ENCODE measurements around the gene TRAPPC14.
"Not testable (repeated sequence)": the region's sequence is repeated elsewhere in the genome, so short reads cannot be mapped to it uniquely, and the experiment has no call there.

The TRAPPC14 gene

DNA sequence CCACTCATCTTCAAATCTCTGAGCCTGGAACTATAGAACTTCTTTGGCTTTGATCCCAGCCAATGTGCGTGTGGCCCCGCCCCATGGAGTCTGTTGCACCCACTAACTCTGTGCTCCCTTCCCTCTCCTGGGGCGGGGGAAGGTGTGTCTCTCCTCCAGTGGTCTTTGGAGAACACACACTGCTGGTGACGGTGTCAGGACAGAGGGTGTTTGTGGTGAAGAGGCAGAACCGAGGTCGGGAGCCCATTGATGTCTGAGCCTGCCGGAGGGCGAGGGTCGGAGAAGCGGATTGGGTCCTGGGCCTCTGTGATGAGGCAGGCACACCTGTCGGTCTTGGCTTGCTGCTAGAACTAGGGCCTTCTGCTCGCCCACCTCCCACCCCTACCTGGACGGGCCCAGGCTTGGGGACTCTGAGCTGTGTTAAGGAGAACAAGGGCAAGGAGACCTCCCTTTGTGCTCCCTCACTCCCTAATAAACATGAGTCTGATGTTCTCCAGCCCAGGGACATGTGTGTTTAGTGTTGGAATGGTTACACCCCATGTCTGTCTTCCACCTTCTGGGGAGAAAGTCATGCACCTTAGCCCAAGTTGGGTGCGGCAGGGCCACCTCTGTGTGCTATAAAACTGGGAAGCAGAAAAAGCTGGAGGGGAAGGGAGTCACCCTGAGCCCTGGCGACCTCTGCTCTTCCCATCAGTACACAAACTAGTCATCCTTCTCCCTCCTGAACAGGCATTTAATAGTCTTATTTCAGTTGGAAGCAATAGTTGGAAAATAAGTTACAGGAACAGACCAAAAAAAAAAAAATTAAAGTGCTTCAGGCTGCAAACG lies 4.6 kb downstream of the TRAPPC14 start:
- no peak for DNase-seq (ENCODE audit: low read depth)

DNA sequence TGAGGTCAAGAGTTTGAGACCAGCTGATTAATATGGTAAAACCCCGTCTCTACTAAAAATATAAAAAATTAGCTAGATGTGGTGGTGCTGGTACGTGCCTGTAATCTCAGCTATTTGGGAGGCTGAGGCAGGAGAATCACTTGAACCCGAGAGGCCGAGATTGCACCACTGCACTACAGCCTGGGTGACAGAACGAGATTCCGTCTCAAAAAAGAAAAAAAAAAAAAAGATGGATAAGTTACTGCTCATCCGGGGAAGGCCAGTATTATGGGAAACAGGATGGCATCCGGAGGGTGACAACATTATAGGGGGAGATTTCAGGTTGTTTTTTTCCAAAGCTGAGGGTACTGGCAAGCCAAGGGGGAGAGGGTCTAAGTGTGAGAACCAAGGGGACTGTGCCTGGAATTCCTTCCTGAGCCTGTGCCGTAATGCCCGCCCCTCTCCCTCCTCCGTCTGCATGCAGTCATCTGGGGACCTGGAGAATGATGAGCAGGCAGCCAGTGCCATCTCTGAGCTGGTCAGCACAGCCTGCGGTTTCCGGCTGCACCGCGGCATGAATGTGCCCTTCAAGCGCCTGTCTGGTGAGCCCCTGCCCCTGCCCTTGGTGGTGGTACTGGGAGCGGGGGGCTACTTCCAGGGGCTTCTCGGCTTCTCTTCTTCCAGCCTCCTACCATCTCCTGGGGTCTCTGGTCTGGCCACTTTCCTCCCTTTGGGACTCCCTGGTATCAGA lies 5.4 kb downstream of the TRAPPC14 start:
- DNase-seq (ENCODE audit: low read depth), result no peak

DNA sequence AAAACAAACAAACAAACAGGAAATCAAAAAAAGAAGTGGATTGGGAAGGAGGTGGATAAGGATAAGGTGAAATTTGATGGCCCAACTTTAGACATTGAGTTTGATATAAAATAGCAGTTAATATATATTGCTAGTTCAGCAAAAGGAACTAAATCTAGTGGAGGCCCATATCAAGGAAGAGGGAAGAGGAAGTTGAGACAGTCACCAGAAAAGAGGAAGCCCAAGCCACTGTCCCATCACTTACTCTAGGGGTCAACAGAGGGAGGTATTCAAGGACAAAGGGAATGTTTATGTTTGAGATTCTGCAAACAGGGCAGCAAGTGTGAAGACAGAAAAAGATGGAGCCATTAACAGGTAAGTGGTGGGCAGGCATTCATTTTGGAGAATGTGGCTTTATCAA lies 6.1 kb downstream of the TRAPPC14 start:
- DNase-seq (ENCODE audit: low read depth), result no peak

DNA sequence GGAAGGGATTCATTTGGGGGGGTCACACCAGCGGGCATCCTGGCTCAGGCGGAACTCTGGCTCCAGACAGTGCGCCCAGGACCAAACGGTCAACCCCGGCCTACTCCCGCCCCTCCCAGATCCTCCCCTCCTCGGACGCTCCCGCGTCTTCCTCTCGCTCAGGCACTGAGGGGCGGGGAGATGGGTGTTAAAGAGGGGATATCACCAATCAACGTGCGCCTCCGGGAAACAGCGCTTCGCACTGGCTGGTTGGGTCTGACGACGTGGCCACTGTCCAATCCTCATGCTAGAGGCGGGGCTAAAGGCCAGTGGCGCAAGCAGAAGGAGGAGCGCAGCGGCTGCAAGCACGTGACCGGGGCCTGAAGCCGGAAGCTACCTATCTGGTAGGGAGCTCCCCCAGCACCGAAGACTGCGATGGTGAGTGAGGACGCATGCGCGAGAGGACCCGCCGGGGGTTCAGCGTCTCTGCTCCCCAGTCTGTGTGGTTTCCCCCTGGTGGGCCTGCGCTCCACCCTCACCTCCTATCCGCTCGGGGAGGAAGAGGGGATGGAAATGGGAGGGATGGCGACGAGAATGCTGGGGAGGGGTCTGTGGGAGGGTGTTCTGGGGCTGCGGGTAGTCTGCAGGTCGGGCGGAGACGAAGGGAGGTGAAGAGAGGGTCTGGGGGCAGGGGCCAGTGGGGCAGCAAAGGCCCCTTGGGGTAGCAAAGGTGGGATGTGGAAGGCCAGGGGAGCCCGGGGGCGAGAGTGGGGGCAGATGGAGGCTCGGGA lies 9.8 kb downstream of the TRAPPC14 start, which contains the start of gene LAMTOR4:
Gene LAMTOR4, plus strand, starts transcription at position 360 of the 770 bp plus-strand sequence. Its CDS starts 55 bp downstream, at position 415.
- peak; percentile 98 for DNase-seq (ENCODE audit: low read depth)

DNA sequence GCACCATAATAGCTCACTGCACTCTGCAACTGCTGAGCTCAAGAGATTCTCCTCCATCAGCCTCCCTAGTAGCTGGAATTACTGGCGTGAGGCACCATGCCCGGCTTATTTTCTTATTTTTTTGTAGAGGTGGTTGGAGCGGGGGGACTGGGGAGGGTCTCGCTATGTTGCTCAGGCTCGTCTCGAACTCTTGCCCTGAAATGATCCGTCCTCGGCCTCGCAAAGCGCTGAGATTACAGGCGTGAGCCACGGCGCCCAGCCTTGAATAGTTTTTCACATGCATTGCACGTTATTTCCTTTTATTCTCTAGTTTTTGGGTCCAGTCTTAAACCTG lies 10.3 kb downstream of the TRAPPC14 start:
- no peak for DNase-seq (ENCODE audit: low read depth)

DNA sequence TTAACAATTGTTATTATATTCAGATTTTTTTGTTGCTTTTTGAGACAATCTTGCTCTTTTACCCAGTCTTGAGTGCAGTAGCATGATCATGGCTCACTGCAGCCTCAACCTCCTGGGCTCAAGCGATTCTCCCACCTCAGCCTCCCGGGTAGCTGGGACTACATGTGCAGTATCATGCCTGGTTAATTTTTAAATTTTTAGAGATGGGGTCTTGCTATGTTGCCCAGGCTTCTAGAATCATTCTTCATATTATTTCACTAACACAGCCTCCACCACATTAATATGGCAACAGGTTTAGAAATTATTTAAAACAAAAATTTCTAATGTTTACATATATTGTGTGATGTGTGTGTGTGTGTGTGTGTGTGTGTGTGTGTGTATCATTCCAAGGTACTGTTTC lies 11.2 kb downstream of the TRAPPC14 start:
- DNase-seq (ENCODE audit: low read depth), result no peak

DNA sequence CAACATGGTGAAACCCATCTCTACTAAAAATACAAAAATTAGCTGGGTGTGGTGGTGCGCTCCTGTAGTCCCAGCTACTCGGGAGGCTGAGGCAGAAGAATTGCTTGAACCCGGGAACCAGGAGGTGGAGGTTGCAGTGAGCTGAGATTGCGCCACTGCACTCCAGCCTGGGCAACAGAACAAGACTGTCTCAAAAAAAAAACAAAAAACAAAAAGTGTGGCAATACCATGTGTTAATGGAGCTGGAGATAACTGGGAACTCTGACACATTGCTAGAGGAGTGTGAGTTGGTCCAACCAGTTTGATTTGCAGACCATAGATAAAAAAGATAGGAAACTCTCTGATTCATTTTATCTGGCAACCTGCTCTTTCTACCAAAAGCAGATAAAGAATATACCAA lies 12.2 kb downstream of the TRAPPC14 start:
- DNase-seq (ENCODE audit: low read depth), result not testable (repeated sequence)

DNA sequence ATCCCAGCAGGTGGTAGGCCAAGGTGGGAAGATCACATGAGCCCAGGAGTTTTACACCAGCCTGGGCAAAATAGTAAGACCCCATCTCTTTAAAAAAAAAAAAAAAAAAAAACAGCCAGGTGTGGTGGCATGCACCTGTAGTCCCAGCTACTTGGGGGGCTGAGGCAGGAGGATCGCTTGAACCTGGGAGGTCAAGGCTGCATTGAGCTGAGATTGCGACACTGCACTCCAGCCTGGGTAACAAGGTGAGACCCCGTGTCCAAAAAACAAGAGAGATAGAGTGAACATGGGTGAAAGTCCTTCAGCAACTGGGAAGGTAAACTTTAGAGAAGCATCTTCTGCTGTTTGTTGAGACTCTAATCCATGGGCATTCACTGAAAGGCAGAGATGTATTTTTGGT lies 16.1 kb downstream of the TRAPPC14 start:
- no peak for DNase-seq (ENCODE audit: low read depth)

DNA sequence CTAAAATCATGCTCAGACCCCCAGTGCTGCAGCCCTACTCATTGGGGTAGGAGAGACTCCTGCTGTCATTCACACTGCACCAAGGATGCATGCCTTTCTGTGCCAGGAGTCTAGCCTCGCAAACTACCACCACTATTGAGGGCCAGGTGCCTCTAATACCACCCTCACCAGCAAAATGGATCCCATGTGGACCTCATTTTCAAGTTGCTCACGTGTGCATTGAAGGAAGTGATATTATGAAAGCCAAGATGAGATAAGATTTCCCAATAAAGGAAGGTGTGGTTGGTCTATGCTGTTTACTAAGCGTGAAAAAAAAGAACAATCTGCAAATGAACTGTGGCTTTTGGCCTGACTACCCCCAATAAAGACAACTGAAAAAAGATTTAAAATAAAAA lies 17.0 kb downstream of the TRAPPC14 start:
- no peak for DNase-seq (ENCODE audit: low read depth)

DNA sequence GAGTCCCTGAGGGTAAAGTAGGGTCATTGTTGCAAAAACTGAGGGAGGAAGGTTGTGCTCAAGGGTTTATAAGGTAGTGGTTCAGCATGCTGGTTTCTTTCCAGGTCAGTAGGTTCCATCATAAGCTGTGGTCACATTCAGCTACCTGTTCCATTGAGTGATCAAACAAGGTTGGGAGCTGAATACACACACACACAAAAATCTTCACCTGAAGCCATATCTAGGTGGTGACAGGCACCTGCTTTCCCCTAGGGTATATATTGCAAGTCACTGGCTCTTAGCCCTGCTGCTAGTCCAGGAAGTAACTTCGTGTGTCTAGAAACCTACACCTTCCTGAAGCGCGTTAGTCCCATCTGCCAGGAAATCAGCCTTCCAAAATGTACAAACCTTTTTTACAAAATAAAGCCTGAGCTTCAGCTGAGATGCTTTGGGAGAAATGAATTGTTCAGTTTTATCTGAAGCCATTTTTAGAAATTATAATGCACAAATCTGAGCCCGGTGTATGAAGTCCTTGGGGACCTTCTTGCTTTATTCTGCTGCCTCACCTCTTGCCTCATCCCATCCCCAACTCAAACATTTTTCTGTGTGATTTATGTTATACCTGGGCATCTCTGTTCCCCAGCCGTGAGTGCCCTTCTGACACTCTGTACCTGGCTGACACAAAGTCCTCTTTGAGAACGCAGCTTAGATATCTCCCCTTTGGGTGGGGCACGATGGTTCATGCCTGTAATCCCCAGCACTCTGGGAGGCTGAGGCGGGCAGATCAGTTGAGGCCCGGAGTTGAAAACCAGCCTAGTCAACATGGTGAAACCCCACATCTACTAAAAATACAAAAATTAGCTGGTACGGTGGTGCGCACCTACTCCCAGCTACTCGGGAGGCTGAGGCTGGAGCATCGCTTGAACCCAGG lies 20.4 kb downstream of the TRAPPC14 start:
- DNase-seq (ENCODE audit: low read depth), result no peak

DNA sequence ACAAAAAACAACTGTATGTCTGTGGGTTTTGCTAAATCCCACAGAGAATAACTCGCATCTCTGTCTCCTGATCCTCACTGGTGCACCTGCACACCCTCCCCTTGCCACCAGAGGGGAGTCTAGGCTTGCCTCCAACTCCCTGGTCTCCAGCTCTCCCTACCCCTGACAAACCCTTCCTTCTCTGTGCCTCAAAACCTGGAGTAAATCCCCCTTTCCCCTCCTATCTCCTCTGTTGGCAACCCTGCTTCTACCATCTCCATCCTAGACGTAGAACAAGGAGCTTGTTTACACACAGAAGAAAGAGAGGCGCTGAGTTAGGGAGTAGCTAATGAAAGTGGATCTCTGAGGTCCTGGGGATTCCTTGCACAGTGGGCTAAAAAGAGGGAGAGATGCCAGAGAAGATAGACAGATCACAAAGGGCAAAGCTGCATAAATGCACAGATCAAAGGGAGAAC lies 25.8 kb downstream of the TRAPPC14 start:
- no peak for DNase-seq (ENCODE audit: low read depth)

DNA sequence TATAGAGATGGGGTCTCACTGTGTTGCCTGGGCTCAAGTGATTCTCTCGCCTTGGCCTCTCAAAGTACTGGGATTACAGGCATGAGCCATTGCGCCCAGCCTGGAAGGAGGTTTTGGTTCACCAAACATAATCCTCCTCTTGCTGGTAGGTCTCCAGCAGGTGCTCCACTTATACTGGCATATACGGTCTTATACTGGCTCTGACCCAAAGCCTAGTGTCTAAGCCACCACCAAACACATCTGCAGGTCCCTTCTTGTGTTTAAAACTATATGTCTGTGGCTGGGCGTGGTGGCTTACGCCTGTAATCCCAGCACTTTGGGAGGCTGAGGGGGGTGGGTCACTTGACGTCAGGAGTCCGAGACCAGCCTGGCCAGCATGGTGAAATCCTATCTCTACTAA lies 26.4 kb downstream of the TRAPPC14 start:
- DNase-seq (ENCODE audit: low read depth), result no peak

DNA sequence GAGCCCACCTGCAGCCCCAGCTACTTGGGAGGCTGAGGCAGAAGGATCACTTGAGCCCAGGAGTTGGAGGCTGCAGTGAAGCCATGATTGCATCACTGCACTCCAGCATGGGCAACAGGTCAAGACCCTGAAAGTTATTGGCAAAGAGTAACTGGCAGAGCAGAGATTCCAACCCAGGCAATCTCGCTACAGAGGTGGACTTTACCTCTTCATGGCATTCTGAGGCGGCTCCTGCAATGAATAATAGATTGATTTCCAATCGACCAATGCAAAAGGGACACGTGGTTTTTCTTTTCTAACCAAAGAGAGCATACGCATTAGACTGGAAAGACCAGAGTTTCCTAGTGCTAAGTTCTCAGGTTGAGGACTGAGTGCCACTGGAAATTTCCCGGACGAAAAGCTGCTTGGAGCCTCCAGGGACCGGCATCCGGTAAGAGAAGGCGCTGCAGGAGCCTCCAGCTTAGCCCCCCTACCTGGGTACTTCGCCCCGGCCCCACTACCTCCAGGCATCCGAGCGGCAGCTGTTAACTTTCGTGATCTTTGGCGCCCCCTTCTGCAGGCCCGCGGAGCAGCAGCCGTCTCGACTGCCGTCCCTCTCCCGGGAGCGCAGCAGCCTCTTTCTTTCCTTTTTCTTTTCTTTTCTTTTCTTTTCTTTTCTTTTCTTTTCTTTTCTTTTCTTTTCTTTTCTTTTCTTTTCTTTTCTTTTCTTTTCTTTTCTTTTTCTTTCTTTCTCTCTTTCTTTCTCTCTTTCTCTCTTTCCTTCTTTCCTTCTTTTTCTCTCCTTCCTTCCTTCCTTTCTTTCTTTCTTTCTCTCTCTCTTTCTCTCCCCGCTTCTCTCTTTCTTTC lies 27.7 kb downstream of the TRAPPC14 start:
- DNase-seq (ENCODE audit: low read depth), result no peak

DNA sequence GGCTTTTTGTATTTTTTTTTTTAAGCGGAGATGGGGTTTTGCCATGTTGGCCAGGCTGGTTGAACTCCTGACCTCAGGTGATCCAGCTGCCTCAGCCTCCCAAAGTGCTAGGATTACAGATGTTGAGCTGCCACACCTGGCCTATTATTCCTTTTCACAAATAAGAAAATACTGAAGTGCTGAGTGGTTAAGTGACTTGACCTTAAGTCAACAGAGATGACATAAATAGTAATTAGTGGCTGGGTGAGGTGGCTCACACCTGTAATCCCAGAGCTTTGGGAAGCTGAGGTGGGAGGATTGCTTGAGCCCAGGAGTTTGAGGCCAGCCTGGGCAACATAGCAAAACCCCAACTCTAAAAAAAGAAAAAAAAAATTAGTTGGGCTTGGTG lies 28.3 kb downstream of the TRAPPC14 start:
- DNase-seq (ENCODE audit: low read depth), result not testable (repeated sequence)

DNA sequence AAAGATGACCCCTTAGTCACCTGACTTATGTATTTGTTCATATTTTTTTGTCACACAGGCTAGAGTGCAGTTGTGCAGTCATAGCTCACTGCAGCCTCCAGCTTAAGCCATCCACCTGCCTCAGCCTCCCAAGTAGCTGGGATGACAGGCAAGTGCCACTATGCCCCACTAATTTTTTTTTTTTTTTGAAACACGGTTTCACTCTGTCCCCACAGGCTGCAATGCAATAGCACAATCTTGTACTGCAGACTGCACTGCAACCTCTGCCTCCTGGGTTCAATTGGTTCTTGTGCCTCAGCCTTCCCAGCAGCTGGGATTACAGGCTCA lies 29.9 kb downstream of the TRAPPC14 start:
- no peak for DNase-seq (ENCODE audit: low read depth)

DNA sequence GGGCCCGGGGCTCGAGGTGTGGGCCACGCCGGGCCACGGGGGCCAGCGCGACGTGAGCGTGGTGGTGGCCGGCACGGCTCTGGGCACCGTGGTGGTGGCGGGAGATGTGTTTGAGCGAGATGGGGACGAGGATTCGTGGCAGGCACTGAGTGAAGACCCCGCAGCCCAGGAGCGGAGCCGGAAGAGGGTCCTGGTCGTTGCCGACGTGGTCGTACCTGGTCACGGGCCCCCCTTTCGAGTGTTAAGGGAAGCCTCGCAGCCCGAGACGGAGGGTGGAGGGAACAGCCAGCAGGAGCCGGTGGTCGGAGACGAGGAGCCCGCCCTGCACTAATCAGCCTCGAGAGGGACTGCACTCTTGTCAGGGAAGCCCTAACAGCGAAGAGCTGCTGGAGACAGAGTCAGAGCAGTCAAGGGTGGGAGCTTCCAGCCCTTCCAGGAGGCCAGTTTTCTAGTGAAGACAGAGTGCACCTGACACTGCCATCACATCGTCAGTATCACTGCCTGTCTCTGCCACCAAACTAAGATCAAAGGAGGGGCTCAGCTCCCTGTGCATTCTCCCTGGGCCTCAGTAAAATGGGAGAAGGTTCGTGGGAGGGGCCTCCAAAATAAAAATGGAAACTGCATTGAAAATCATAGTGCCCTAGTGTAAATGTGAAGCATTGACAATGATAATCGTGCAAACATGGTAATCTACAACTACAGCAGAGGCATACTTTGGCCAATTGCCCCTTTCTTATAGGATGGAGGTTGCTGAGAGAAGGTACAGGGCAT lies 30.5 kb downstream of the TRAPPC14 start:
- no peak for DNase-seq (ENCODE audit: low read depth)

DNA sequence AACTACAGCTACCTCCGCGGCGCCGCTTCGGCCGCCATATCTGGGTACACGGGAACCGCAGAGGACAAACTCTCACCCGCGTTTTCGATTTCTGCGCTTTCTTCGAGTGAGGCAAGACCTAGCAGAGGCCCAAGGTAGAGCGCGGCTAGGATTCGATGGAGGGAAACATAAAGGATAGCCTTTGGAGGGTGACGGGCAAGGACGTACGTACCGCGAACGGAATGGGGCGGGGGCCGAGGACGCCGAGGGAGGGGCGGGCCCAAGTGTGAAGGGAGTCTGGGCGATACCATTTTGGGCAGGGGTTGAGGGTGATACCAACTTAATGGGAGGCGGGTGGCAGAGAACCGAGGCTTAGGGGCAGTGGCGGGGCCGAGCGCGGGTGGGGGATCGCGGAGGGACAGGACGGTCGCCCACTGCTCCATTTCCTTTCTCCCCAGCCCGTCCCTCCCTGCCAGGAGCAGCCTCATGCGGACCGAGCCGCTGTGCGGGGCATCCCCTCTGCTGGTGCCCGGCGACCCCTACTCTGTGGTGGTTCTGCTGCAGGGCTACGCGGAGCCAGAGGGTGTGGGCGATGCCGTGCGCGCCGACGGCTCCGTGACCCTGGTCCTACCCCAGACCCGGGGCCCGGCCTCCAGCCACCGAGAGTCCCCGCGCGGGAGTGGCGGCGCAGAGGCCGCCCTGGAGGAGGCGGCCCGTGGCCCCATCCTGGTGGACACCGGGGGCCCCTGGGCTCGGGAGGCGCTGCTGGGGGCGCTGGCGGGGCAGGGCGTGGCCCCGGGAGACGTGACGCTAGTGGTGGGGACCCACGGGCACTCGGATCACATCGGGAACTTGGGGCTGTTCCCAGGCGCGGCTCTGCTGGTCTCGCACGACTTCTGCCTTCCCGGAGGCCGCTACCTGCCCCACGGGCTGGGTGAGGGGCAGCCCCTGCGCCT lies 31.3 kb downstream of the TRAPPC14 start, which contains the start of gene MBLAC1:
Gene MBLAC1, plus strand, starts transcription at position 37 of the 935 bp plus-strand sequence. Its CDS starts 429 bp downstream, at position 466.
- DNase-seq (ENCODE audit: low read depth), result peak; percentile 84

DNA sequence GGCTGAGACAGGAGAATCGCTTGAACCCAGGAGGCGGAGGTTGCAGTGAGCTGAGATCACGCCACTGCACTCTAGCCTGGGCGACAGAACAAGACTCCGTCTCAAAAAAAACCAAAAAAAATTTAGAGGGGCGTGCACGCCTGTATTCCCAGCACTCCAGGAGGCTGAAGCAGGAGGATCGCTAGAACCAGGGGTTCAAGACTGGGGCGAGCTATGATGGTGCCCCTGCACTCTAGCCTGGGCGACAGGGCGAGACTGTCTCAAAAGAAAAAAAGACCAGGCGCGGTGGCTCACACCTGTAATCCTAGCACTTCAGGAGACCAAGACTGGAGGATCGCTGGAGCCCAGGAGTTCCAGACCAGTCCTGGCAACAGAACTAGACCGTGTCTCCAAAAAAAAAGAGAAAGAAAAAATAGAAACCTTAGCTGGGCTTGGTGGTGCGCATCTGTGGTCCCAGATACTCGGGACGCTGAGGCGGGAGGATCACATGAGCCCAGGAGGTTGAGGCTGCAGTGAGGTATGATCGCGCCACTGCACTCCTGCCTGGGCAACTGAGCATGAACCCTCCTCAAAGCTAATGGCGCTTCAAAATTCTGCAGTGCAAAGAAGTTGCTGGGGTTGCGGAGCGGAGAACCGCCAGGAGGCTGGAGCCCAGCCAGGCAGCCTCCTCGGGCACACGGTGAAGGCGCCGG lies 32.1 kb downstream of the TRAPPC14 start:
- DNase-seq (ENCODE audit: low read depth), result no peak

All from stromal cell of bone marrow (primary cell).